NCI-H345 treated with DMSO at 0.1 percent for 48 hours (cell line): Measurements from ENCODE around the gene ADISSP.

Experiments
- DNase-seq: peaks from one replicate; lab custom pipeline; 2025; ENCODE audit not compliant: unreplicated experiment; lab: John Stamatoyannopoulos, UW

The ADISSP gene

GRCh38 chr20:3720626-3721025 lies 46.9 kb downstream of the ADISSP start:
- no peak for DNase-seq

- no peak for DNase-seq
Measured at GRCh38 chr20:3720068-3720467, 47.5 kb downstream of the ADISSP start.

- DNase-seq: no peak
Measured at GRCh38 chr20:3719046-3719445, 48.5 kb downstream of the ADISSP start.

DNA sequence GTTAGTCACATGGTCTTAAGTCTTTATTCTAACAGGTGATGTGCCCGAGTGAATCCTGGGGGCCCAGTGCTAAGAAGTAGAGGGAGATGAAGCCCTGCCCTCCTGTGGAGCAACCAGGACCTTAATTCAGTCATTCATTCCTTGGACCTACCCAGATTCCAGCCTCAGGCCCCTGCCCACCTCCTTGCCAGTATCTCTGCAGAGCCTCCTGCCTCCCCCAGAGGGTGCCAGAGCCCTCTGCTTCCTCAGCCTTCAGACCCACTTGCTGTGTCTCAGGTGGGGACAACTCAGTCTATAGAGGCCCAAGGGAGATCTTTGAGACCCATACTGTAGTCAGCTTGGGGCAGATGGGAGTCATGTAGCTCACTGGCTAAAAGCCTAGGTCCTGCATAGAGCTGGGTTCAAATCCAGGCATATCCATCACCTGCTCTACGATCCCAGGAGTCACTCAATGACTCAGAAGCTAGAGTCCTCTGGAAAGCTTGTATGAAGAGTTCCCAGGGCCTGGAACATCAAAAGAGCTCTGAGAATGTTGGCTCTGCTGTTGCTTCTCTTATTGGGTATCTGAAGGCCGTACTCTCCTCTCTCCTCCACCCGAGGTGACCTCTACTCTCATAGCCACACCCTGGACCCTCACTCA lies 51.2 kb downstream of the ADISSP start:
- no peak for DNase-seq

- DNase-seq: no peak
Measured at GRCh38 chr20:3714092-3714491, 53.5 kb downstream of the ADISSP start.

GRCh38 chr20:3712279-3712873 lies 55.2 kb downstream of the ADISSP start, which contains the start of gene SIGLEC1:
Gene SIGLEC1 (minus strand): TSS chr20:3712600. CDS start chr20:3707128, 5,472 bp downstream.
- DNase-seq: no peak

- no peak for DNase-seq
Measured at GRCh38 chr20:3711484-3711941, 56.0 kb downstream of the ADISSP start.

GRCh38 chr20:3710703-3711483 lies 56.7 kb downstream of the ADISSP start:
- peak; percentile 16 for DNase-seq

DNA sequence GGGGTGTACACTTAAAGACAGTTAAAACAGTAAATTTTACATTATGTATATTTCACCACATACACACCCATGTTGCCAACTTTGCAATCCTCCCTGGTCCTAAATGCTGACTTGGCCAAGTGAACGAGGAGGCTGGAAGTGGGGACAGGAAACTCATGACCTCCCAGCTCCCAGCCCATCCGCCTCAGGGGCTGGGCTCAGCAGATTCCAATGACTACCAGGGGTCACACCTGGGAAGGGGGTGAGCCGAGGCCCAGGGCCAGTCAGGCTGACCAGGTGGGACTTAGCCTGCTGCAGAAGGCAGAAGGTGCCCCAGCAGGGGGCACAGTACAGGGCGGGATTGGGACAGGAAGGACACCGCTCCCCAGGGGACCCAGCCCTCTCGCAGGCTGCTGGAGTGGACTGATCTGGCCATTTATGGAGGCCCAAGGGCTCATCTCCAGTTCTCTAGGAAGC lies 57.5 kb downstream of the ADISSP start:
- no peak for DNase-seq

DNA sequence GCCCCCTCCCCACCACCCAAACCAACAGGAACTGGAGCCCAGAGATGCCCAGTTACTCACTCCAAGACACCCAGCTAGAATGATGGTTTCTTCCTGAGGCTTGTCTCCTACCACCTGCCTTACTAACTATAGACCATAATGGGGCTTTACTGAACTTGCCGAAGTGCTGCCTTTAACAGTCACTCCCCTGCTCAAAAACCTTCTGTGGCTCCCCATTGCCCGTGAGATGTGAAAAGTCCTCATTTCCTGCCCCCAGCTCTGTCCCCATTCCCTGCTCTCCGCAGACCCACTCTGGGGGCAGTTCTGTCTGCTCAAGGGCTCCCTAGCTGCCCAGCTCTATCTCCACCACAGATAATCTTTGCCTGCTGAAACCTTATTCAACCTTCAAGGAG lies 60.0 kb downstream of the ADISSP start:
- DNase-seq: no peak

- no peak for DNase-seq
Measured at GRCh38 chr20:3706774-3707507, 60.6 kb downstream of the ADISSP start.

DNA sequence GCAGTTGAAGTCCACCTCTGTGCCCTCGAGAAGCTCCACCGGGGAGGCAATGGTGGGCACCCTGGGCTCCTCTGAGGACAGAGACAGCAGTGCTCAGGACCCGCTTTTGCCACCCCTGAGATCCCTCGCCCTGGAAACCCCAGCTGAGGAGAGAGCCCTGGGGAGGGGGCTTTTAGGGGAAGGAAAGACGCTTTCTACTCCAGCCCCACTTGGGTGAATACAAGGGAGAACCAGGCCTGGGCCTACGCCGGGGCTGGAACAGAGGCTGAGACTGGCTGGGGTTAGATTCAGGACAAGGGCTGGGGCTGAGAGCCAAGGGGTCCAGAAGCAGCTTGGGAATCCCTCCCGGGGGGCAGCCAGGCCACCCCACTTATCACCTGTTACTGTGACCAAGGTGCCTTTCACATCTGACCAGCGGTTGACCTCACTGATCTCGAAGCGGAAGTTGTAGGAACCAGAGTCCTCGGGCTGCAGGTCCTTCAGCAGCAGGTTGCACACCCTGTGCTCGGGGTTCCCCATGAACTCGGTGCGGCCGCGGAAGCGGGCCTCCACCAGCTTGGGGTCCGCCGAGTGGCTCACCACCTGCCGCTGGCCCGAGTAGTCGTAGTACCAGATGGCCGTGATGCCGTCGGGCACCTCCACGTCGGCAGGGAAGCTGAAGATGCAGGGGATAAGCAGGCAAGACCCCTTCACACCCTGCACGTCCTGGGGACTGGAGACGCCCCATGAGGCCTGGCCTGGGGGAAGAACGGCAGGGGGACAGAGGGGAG lies 61.4 kb downstream of the ADISSP start:
- no peak for DNase-seq

- no peak for DNase-seq
Measured at GRCh38 chr20:3705491-3705969, 62.0 kb downstream of the ADISSP start.

DNA sequence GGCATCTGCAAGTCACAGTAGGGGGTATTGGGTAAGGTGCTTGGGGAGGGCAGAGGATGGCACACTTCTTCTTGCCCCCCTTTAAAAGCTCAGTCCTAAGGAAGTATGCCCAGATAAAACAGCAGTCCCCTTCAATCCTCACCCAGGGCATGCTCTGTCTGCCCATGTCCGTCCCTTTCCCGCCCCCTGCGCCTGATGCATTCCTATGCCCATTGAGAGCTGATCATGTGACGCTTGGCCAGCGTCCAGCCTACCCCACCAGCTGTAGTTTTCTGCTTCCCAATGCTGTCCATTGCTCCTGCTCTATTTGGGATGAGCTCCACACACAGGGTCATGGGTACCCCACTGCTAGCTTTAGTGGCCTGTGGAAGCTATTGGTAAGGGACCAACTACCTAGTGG lies 63.5 kb downstream of the ADISSP start:
- no peak for DNase-seq
